Adrenal gland (tissue), 5 donors: ENCODE results near the gene SCUBE1.

Source experiments
- POLR2A ChIP-seq, 2 donors: fragments of 450-650 bp; IDR thresholded peaks; one replicate each; pipeline ENCODE4 v1.6.1; 2017; ENCODE audit warnings: antibody characterized with exemption in 2 of 2, mild to moderate bottlenecking in 2 of 2, moderate library complexity in 1 of 2
- TF ChIP-seq, protein P1 (sequence below), 6 experiments: fragments of 450-650 bp in 4 of 6; fragments of 200-600 bp in 2 of 6; sonication (generic) in 1 of 6; IDR thresholded peaks; 1 replicate in 5 of 6; 2 replicates in 1 of 6; pipeline versions ENCODE4 v1.5.1 to v1.8.0; 2016 to 2021; ENCODE audit warnings: antibody characterized with exemption in 6 of 6, mild to moderate bottlenecking in 2 of 6, moderate library complexity in 1 of 6
- donor health status: DM: no; HTN: no; CAD: no.

DNA sequence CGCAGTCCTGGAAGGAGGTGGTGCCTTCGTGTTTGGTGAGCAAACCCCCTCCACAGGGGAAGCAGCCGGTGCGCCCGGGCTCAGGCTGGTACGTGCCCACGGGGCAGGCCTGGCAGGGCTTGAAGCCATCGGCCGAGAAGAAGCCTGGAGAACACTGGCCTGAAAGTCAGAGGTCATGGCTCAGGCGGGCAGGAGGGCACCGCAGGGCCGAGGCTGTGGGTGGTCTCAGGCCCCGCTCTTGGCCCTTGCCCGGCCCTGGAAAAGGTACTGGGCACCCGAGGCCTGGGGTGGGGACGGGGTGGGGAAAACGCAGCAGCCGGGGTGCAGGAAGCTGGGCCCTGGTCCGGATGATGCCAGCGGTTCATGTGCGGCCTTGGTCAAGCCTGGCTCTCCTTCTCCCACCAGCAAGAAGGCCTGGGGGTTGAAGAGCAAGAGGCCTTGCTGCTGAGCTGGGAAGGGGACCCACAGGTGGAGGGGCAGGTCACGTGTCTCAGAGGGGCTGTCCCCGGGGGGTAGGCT, 130.7 kb downstream of the SCUBE1 start:
- TF ChIP-seq, protein P1, sequence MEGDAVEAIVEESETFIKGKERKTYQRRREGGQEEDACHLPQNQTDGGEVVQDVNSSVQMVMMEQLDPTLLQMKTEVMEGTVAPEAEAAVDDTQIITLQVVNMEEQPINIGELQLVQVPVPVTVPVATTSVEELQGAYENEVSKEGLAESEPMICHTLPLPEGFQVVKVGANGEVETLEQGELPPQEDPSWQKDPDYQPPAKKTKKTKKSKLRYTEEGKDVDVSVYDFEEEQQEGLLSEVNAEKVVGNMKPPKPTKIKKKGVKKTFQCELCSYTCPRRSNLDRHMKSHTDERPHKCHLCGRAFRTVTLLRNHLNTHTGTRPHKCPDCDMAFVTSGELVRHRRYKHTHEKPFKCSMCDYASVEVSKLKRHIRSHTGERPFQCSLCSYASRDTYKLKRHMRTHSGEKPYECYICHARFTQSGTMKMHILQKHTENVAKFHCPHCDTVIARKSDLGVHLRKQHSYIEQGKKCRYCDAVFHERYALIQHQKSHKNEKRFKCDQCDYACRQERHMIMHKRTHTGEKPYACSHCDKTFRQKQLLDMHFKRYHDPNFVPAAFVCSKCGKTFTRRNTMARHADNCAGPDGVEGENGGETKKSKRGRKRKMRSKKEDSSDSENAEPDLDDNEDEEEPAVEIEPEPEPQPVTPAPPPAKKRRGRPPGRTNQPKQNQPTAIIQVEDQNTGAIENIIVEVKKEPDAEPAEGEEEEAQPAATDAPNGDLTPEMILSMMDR (IDR thresholded peaks at IDR 0.05), result no peak
- no peak for TF ChIP-seq POLR2A (IDR thresholded peaks at IDR 0.05)
